GM12891 (cell line): Measurements from ENCODE around the gene SLC4A4.

Source experiments
- DNase-seq: peaks from one replicate; pipeline ENCODE4 v3.0.0; 2011; ENCODE audit warnings: low spot score; ENCODE audit not compliant: insufficient read length
- FAIRE-seq: peaks from 2 replicates; lab custom pipeline; 2011; peaks lifted over from hg19 to GRCh38; lab: Jason Lieb, UNC
- PAX5 ChIP-seq: IDR thresholded peaks from 2 replicates; pipeline ENCODE4 v1.6.1; 2011; ENCODE audit warnings: low read length, moderate library complexity, mild to moderate bottlenecking; ENCODE audit not compliant: insufficient read depth, severe bottlenecking
- POLR2A ChIP-seq: IDR thresholded peaks from 2 replicates; pipeline ENCODE4 v1.6.1; 2011; ENCODE audit warnings: low read depth, low read length, control low read depth
- POLR2AphosphoS5 ChIP-seq: IDR thresholded peaks from 2 replicates; pipeline ENCODE4 v1.6.1; 2011; ENCODE audit warnings: low read depth, low read length, control low read depth
- POU2F2 ChIP-seq: IDR thresholded peaks from 2 replicates; pipeline ENCODE4 v1.6.1; 2011; ENCODE audit warnings: low read depth, mild to moderate bottlenecking, control low read depth, low read length, moderate library complexity
- SPI1 ChIP-seq: IDR thresholded peaks from 2 replicates; pipeline ENCODE4 v1.6.1; 2011; ENCODE audit warnings: low read depth, low read length, control low read depth
- TAF1 ChIP-seq: IDR thresholded peaks from 2 replicates; pipeline ENCODE4 v1.6.1; 2011; ENCODE audit warnings: low read depth, low read length, control low read depth

SLC4A4 gene

DNA sequence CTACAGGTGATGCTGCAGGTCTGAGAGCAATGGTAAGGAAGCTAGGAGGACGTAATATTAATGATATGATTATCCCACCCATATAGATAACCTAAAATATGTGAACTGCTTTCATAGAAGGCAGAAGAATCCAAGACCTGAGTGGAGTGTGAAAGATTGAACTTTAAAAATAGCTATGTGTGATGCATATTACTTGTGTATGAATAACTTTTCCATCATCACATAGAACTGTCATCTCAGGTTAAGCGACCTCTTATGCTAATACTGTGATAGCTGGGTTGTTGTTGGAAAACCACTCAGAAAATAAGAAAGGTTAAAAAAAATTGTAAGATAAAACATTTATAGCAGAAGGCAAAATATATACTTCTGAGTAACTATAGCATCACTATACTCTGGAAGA, 90.3 kb downstream of the SLC4A4 start:
- no peak for DNase-seq
- no peak for FAIRE-seq
- TF ChIP-seq PAX5 (no peak), TAF1 (no peak), POLR2AphosphoS5 (no peak), POU2F2 (no peak), SPI1 (no peak), POLR2A (no peak)

DNA sequence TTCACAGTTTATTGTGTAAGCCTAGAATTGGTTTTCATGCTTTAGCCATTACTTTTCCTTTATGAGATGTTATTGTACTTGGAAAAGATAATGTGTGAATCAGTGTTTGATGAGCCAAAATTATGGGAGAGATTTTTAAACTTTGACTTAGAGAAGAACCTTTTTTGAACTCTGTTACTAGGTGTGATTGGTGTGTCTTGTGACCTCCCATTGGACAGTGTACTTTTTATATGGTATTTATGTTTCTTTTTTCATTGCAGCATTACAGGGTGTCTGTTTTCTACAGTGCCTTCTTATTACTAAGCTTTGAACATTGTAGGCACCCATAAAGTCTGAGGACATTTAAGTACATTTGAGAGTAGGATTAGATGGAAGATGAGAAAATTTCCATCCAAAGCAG, 91.1 kb downstream of the SLC4A4 start:
- no peak for FAIRE-seq
- no peak for TF ChIP-seq TAF1
- no peak for TF ChIP-seq POLR2A
- DNase-seq = no peak

DNA sequence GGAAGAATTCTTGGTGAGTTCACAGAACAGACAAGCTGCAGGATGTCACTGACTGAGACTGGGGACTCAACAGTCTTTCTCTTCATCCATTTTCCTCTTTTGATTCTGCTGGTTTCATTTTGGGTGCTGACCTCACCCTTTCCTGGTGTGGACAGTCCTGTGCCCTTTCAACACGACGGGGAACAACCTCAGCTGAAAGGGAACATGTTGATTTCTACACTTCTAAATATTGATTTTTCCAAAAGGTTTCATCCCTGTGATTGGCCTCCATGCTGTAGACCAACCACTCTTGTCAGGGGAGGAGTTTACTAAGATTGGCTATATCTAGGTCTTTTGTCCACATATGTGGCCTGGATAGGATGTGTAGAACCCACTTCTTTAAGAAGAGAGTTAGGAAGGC, 91.8 kb downstream of the SLC4A4 start:
- TF ChIP-seq POLR2A (no peak), POLR2AphosphoS5 (no peak), TAF1 (no peak), POU2F2 (no peak), PAX5 (no peak), SPI1 (no peak)
- no peak for FAIRE-seq

DNA sequence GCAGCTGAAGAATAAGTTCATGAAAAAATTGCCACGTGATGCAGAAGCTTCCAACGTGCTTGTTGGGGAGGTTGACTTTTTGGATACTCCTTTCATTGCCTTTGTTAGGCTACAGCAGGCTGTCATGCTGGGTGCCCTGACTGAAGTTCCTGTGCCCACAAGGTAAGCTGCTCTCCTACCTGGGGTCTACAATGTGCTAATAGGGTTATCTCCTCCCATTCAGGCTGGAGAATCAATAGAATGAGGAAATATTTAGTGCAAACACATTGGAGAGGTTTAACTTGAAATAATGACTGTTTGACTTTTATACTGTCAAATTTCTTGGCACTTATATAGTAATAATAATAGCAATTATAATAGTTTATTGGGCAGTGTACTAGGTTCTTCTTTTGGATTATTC, 101.8 kb downstream of the SLC4A4 start:
- FAIRE-seq = no peak
- no peak for DNase-seq
- TF ChIP-seq PAX5 (no peak), POLR2AphosphoS5 (no peak), SPI1 (no peak), POU2F2 (no peak), POLR2A (no peak), TAF1 (no peak)

More for the DNA sequence above, 91.8 kb downstream of the SLC4A4 start:
- no peak for DNase-seq

DNA sequence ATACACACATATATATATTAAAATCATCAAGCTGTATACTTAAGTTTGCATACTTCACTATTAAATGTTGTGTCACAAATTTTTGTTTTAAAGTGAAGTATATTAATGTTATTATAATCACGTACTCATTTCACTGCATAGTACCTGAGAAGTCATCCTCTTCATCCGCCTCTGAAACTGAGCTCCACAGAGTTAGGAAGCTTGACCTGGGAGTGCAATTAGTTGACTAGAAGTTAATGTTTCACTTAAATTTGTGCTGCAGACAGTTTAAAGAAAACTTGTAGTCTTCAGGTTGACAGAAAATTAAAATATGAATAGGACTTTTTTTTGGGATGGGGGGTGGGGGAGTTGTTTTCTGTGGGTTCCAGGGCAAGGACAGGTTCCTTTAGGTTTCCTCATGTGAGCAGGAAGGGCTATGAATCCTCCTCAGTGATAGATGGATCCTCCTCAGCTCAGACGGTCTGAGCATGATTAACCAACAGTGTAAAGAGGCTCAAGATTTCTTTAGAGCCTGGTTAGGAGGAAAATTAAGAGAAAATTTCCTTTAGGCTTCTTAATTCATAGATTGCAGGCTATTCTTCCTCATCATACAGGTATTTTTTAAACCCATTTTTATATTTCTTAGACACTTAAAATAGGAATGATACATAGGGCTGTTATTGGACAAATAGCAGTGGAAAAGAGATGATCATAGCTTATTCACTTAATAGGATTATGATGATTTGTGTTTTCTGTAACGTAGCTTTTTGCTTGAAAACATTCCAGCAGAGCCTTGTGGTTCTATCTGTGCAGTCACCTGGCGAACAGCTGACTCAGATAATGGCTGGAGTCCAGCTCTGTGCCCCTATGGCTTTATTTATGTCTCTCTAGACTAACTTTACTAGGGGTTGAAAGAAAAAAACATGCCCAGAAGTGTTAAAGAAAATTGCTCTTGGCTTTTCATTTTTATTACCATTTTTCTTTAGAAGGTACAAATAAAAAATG, 102.7 kb downstream of the SLC4A4 start:
- FAIRE-seq = no peak
- no peak for DNase-seq
- no peak for TF ChIP-seq POU2F2
- no peak for TF ChIP-seq SPI1
- no peak for TF ChIP-seq PAX5
- TF ChIP-seq POLR2A = no peak
- no peak for TF ChIP-seq POLR2AphosphoS5
- TF ChIP-seq TAF1 = no peak

DNA sequence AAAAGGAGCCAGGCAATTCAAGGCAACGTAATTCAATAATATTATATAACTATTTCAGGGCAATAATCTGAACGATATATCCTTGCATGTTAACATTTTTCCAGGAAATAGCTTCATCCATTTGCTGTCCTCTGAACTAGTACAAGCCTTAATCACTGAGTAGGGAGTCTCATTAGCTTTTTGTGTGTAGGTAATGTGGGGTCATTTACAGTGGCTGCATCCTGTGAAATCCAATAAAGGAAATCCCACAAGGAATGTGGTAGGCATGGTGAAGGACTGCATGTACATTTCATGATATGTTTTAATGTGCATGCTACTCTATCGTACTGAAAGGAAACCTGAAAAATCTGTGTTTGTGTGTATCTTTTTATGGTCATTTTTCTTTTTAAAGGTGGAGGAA, 103.5 kb downstream of the SLC4A4 start:
- FAIRE-seq (no peak), DNase-seq (no peak)
- TF ChIP-seq PAX5 (no peak), POU2F2 (no peak), SPI1 (no peak), POLR2A (no peak), TAF1 (no peak), POLR2AphosphoS5 (no peak)

DNA sequence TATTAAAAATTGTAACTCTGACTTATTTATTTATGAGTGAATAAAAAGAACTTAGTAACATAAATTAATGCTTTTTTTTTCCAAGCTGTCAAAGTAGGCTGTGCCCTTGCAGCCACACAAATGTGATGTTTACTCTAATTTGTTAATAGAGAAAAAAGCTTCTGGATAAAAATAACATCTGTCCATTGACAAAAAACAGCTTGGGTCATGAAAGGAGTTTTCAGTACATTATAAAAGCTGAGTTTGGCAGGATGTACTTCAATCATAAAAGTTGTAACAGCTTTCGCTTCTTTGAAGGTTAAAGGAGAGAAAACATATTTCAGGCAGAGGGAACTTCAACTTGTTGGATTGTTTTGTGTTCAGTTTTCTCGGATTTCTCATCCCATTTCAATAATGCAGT, 105.6 kb downstream of the SLC4A4 start:
- no peak for TF ChIP-seq POLR2AphosphoS5
- TF ChIP-seq POU2F2 = no peak
- TF ChIP-seq TAF1 = no peak
- TF ChIP-seq PAX5 = no peak
- TF ChIP-seq SPI1 = no peak
- DNase-seq (no peak), FAIRE-seq (no peak)

DNA sequence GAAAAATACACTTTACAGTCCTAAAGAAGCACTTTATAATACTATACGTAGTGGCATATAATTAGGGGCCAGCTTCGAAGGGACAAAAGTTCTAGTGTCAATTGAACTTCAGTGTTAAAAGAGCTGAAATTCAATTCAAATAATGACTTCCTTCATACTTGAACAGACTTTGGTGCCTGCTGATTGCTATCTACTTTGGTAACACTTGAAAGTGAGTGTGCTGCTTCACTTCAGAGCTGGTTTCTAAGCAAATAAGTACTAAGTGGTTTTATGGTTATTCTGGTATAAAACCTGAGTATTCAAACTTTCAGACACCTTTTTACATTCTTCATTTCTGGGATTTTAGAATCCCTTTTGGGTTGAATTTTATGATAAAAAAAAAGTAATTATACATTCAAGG, 107.0 kb downstream of the SLC4A4 start:
- DNase-seq = no peak
- TF ChIP-seq SPI1 (no peak), POLR2AphosphoS5 (no peak), POLR2A (no peak), PAX5 (no peak), POU2F2 (no peak), TAF1 (no peak)
- no peak for FAIRE-seq

DNA sequence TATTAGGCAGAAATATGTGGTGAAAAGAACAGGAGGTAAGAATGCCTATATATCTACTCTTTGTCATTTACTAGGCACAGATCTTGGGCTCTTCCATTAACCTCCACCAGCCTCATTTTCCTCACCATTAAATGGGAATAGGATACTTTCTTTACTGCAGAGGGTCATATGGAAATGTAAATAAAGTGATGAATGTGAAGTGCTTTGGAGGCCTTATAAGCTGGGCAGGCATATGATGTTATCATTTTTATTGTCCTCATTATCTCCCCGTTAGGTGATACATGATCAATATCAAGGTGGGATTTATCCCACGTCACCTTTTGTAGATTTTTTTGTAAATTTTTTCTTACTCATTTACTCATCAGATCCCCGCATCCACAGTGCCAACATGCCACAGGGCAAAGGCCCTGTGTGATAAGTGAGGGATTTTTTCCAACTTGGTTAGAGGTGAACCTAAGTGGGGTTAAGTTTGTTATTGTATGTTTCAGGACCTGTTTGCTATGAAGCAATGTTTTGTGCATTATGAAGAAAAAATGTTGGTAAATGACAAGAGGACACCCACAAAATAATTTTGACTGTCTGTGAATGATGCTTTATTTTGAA, 107.8 kb downstream of the SLC4A4 start:
- TF ChIP-seq POLR2A = no peak
- TF ChIP-seq POU2F2 = no peak
- TF ChIP-seq TAF1 = no peak
- TF ChIP-seq SPI1 = no peak
- no peak for TF ChIP-seq POLR2AphosphoS5
- TF ChIP-seq PAX5 = no peak
- no peak for DNase-seq
- no peak for FAIRE-seq
